Measurements from ENCODE around the gene ABCC1. TPM values are rescaled to one million over a fixed set of nuclear protein-coding genes. Genes with fewer than 3 reads are reported as not detected.

The ABCC1 gene
- total and polyA plus RNA-seq, 2 experiments from 2014 or later = 7.0 to 9.3 TPM

DNA sequence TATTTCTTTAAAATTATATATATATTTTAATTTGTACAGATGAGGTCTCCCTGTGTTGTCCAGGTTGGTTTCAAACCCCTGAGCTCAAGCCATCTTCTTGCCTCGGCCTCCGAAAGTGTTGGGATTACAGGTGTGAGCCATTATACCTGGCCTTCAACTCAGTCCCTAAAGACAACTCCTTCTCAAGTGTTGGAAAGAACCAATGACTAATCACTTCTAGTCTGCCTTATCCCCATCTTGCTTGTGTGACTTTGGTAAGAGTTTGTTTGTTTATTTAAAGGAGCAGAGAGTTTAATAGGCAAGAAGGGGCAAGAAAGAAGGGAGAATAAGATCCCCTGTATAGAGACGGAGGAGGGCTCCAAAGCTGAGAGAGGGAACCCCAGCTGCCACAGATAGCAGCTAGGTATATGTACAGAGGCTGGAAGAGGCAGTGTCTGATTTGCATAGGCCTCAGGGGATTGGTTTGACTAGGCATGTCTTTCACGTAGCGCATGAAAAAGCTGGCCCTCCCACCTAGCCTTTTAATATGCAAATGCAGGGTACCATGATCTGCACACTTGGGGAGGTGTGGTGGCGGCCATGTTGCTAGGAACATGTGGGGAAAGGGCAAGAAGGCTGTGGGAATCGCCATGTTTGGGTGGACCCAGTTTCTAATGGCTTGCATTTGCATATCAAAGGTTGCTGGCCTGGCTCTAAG lies 21.5 kb downstream of the ABCC1 start:
- Histone ChIP-seq H3K27me3 (no peaks in the 10 kb centered on the region), H3K36me3 (replicated peaks; ENCODE audit: insufficient read depth, low read depth) (no peaks in the 10 kb centered on the region), H3K79me2 (peaks cover 21% of the 10 kb centered on the region), H3K9me3 (ENCODE audit: low read depth) (no peaks in the 10 kb centered on the region), H3K9me2 (replicated peaks; ENCODE audit: insufficient read depth) (no peaks in the 10 kb centered on the region), H4K20me1 (ENCODE audit: insufficient read depth, poor library complexity, severe bottlenecking) (peaks cover 3% of the 10 kb centered on the region), H3K4me1 (ENCODE audit: insufficient read depth) (peaks cover 4% of the 10 kb centered on the region), H3K4me2 (no peak overlapping the region), H3K27ac (no peak overlapping the region), H2AFZ (no peak overlapping the region), H3K4me3 (no peak overlapping the region)
- TF ChIP-seq EZH2 (IDR thresholded peaks at IDR 0.05; ENCODE audit: borderline replicate concordance) = no peak
- TF ChIP-seq EZH2phosphoT487 (IDR thresholded peaks at IDR 0.05; ENCODE audit: low read depth, severe bottlenecking, unreplicated experiment) = no peak
- TF ChIP-seq, protein P1, sequence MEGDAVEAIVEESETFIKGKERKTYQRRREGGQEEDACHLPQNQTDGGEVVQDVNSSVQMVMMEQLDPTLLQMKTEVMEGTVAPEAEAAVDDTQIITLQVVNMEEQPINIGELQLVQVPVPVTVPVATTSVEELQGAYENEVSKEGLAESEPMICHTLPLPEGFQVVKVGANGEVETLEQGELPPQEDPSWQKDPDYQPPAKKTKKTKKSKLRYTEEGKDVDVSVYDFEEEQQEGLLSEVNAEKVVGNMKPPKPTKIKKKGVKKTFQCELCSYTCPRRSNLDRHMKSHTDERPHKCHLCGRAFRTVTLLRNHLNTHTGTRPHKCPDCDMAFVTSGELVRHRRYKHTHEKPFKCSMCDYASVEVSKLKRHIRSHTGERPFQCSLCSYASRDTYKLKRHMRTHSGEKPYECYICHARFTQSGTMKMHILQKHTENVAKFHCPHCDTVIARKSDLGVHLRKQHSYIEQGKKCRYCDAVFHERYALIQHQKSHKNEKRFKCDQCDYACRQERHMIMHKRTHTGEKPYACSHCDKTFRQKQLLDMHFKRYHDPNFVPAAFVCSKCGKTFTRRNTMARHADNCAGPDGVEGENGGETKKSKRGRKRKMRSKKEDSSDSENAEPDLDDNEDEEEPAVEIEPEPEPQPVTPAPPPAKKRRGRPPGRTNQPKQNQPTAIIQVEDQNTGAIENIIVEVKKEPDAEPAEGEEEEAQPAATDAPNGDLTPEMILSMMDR (IDR thresholded peaks at IDR 0.05; ENCODE audit: poor library complexity) = no peak
- DNase-seq (ENCODE audit: low spot score) = no peak
- WGBS (ENCODE audit: low lambda C conversion rate, missing lambda C conversion rate) = 83% methylated on average over 7 of the region's 7 CpGs

DNA sequence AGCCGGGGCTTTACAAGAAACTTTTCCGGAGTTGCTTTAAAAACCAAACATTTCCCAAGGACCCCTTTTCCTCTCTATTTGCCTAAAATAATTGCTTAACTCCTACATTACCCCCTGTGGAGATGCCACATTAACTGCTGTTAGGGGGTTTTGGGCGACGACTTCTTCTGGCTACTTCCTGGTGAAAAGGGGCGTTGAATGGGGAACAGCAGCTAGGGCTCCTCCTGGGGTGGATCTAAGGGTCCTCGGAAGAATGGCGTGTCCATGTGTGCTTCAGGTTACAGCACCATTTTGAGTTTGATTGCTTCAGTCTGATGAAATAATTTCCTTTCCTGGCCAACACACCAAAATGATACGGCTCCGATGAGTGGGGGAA lies 22.0 kb downstream of the ABCC1 start:
- Histone ChIP-seq H3K4me2 (no peak overlapping the region), H4K20me1 (ENCODE audit: insufficient read depth, poor library complexity, severe bottlenecking) (peaks cover 3% of the 10 kb centered on the region), H3K4me3 (no peak overlapping the region), H3K36me3 (replicated peaks; ENCODE audit: insufficient read depth, low read depth) (no peaks in the 10 kb centered on the region), H3K9me2 (replicated peaks; ENCODE audit: insufficient read depth) (no peaks in the 10 kb centered on the region), H2AFZ (no peak overlapping the region), H3K79me2 (peaks cover 16% of the 10 kb centered on the region), H3K9me3 (ENCODE audit: low read depth) (no peaks in the 10 kb centered on the region), H3K27ac (no peak overlapping the region), H3K4me1 (ENCODE audit: insufficient read depth) (peaks cover 4% of the 10 kb centered on the region), H3K27me3 (no peaks in the 10 kb centered on the region)
- TF ChIP-seq EZH2phosphoT487 (IDR thresholded peaks at IDR 0.05; ENCODE audit: low read depth, severe bottlenecking, unreplicated experiment) = no peak
- WGBS (ENCODE audit: low lambda C conversion rate, missing lambda C conversion rate) = 84% methylated on average over 9 of the region's 9 CpGs
- no peak for DNase-seq (ENCODE audit: low spot score)

DNA sequence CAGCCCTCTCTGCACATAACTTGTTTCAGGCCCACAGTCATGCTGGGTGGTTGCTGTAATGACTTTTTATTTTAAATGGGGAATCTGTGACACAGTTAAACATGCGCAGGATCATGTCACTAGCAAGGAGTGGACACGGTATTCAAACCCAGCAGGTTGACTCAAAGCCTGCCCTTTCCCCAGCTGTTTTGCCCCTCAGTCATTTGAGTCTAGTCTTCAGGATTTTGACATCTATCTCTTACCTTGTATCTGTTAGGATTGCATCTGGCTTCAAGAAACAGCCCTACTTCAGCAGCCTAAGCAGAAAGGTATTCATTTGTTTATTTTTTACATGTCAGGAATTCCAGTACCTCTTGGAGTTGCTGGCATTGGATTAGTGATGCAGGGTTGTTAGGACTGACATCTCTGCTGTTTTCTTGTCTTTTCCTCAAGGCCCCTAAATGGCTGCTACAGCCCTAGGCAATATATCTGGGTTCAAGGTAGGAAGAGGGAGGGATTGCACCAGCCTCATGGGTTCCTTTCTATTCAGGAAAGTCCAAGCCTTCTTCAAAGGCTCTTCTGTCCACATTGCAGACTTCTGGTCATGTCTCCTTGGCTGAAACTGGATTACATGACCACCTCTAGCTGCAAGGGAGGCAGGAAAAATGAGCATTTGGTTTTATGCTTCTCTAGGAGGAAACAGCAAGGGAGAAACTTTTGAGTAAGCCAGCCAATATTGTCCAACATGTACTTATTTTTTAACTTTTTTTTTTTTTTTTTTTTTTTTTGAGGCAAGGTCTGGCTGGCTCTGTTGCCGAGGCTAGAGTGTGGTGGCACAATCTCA lies 22.8 kb downstream of the ABCC1 start:
- 32% methylated on average over 3 of the region's 3 CpGs for WGBS (ENCODE audit: low lambda C conversion rate, missing lambda C conversion rate)
- H3K9me3 ChIP-seq (ENCODE audit: low read depth) = no peaks in the 10 kb centered on the region
- no peaks in the 10 kb centered on the region for H3K27me3 ChIP-seq
- H3K9me2 ChIP-seq (replicated peaks; ENCODE audit: insufficient read depth) = no peaks in the 10 kb centered on the region
- no peaks in the 10 kb centered on the region for H4K20me1 ChIP-seq (ENCODE audit: insufficient read depth, poor library complexity, severe bottlenecking)
- H2AFZ ChIP-seq = no peak overlapping the region
- no peaks in the 10 kb centered on the region for H3K4me1 ChIP-seq (ENCODE audit: insufficient read depth)
- H3K4me3 ChIP-seq = no peak overlapping the region
- no peaks in the 10 kb centered on the region for H3K36me3 ChIP-seq (replicated peaks; ENCODE audit: insufficient read depth, low read depth)
- H3K27ac ChIP-seq = no peak overlapping the region
- no peak for DNase-seq (ENCODE audit: low spot score)
- no peak overlapping the region for H3K4me2 ChIP-seq
- TF ChIP-seq, protein P1 (IDR thresholded peaks at IDR 0.05; ENCODE audit: poor library complexity) = no peak
- TF ChIP-seq EZH2phosphoT487 (IDR thresholded peaks at IDR 0.05; ENCODE audit: low read depth, severe bottlenecking, unreplicated experiment) = no peak
- TF ChIP-seq EZH2 (IDR thresholded peaks at IDR 0.05; ENCODE audit: borderline replicate concordance) = no peak
- H3K79me2 ChIP-seq = peaks cover 16% of the 10 kb centered on the region

DNA sequence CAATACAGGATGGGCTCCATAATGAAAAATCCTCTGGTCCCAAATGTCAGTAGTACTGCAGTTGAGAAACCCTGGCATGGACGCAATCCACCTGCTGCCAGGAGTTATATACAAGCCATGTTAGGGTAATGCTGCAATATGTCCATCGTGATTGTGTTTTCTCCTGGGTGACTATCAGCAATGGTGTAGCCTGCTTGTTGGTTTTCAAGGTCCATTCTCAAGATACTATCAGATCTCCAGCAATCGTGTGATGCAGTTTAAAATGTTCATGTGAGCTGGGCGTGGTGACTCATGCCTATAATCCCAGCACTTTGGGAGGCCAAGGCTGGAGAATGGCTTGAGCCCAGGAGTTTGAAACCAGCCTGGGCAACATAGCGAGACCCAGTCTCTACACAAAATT lies 24.0 kb downstream of the ABCC1 start:
- H3K4me1 ChIP-seq (ENCODE audit: insufficient read depth) = peaks cover 3% of the 10 kb centered on the region
- no peaks in the 10 kb centered on the region for H3K27me3 ChIP-seq
- no peak overlapping the region for H3K4me3 ChIP-seq
- peaks cover 20% of the 10 kb centered on the region for H3K79me2 ChIP-seq
- H4K20me1 ChIP-seq (ENCODE audit: insufficient read depth, poor library complexity, severe bottlenecking) = no peaks in the 10 kb centered on the region
- no peaks in the 10 kb centered on the region for H3K36me3 ChIP-seq (replicated peaks; ENCODE audit: insufficient read depth, low read depth)
- no peaks in the 10 kb centered on the region for H3K9me3 ChIP-seq (ENCODE audit: low read depth)
- no peak overlapping the region for H2AFZ ChIP-seq
- no peak overlapping the region for H3K27ac ChIP-seq
- no peak overlapping the region for H3K4me2 ChIP-seq
- no peak for DNase-seq (ENCODE audit: low spot score)
- H3K9me2 ChIP-seq (replicated peaks; ENCODE audit: insufficient read depth) = no peaks in the 10 kb centered on the region
- TF ChIP-seq, protein P1 (IDR thresholded peaks at IDR 0.05; ENCODE audit: poor library complexity) = no peak
- TF ChIP-seq EZH2 (IDR thresholded peaks at IDR 0.05; ENCODE audit: borderline replicate concordance) (no peak), EZH2phosphoT487 (IDR thresholded peaks at IDR 0.05; ENCODE audit: low read depth, severe bottlenecking, unreplicated experiment) (no peak)
- 88% methylated on average over 5 of the region's 5 CpGs for WGBS (ENCODE audit: low lambda C conversion rate, missing lambda C conversion rate)
